Measurements from ENCODE around the gene MBNL2. TPM values are rescaled to one million over a fixed set of nuclear protein-coding genes. Genes with fewer than 3 reads are reported as not detected.

Gene MBNL2
- total RNA-seq, 4 donors from 2014 or later = 92.8 to 132 (median 101) TPM

- no peak for DNase-seq (ENCODE audit: extremely low spot score)
- no peaks in the 10 kb centered on the region for H3K9me3 ChIP-seq
- peak in 1 of 2 donors; percentile 9 for TF ChIP-seq POLR2AphosphoS5 (IDR thresholded peaks at IDR 0.05)
- TF ChIP-seq, protein P1, sequence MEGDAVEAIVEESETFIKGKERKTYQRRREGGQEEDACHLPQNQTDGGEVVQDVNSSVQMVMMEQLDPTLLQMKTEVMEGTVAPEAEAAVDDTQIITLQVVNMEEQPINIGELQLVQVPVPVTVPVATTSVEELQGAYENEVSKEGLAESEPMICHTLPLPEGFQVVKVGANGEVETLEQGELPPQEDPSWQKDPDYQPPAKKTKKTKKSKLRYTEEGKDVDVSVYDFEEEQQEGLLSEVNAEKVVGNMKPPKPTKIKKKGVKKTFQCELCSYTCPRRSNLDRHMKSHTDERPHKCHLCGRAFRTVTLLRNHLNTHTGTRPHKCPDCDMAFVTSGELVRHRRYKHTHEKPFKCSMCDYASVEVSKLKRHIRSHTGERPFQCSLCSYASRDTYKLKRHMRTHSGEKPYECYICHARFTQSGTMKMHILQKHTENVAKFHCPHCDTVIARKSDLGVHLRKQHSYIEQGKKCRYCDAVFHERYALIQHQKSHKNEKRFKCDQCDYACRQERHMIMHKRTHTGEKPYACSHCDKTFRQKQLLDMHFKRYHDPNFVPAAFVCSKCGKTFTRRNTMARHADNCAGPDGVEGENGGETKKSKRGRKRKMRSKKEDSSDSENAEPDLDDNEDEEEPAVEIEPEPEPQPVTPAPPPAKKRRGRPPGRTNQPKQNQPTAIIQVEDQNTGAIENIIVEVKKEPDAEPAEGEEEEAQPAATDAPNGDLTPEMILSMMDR (IDR thresholded peaks at IDR 0.05) = no peak
- H3K4me1 ChIP-seq = peaks cover 0 to 13% (median 6%) of the 10 kb centered on the region in 4 donors
- H3K4me3 ChIP-seq = no peak overlapping the region
- intact Hi-C loops (cut with DNase I) = no loop called here
- no peaks in the 10 kb centered on the region for H3K27me3 ChIP-seq
- H3K36me3 ChIP-seq = peaks cover 0 to 21% (median 6%) of the 10 kb centered on the region in 4 donors
- H3K27ac ChIP-seq (replicated peaks in 1 of 4) = no peak overlapping the region
Observed at GRCh38 chr13:97394542-97394941, 172.4 kb downstream of the MBNL2 start.

DNA sequence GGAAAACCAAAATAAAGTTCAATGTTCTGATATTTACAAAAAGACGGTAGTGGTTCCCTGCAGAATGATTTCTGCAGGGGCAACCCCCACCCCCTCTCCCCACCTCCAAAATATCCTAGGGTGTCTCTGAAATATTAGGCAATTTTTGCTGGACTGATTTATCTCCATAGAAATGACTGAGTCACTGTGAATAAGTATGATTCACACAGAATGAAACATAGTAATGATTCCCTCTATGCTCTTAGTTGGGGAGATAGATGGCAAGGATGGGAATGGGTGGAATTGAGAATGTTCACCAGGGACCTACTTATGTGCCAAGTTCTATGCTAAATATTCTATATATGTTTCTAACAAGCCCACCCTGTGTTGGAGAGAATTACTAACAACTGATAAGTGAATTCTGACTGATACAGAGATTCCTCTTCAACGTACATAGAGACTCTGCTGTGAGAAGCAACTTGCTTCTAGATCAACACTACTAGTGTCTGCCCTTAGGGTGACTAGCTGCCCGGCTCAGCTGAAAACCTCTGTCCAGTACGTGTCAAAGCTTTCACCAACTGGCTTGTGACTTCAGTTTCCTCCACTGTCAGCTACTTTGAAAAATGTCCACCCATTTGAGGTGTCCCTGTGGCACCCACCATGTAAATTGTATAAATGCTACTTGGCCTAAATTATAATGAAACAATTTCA, 173.5 kb downstream of the MBNL2 start:
- Histone ChIP-seq H3K4me3 (no peak overlapping the region), H3K36me3 (peaks cover 0 to 21% (median 6%) of the 10 kb centered on the region in 4 donors), H3K27me3 (no peaks in the 10 kb centered on the region), H3K27ac (replicated peaks in 1 of 4) (no peak overlapping the region), H3K9me3 (no peaks in the 10 kb centered on the region), H3K4me1 (peaks cover 0 to 13% (median 6%) of the 10 kb centered on the region in 4 donors)
- intact Hi-C loops (cut with DNase I) = no loop called here
- TF ChIP-seq, protein P1 (IDR thresholded peaks at IDR 0.05) = no peak
- TF ChIP-seq EP300 (IDR thresholded peaks at IDR 0.05) = no peak
- TF ChIP-seq POLR2AphosphoS5 (IDR thresholded peaks at IDR 0.05) = no peak
- TF ChIP-seq POLR2A (IDR thresholded peaks at IDR 0.05; ENCODE audit: low read depth) = no peak
- DNase-seq (ENCODE audit: extremely low spot score) = no peak
- 78% methylated on average over 4 of the region's 4 CpGs for WGBS

DNA sequence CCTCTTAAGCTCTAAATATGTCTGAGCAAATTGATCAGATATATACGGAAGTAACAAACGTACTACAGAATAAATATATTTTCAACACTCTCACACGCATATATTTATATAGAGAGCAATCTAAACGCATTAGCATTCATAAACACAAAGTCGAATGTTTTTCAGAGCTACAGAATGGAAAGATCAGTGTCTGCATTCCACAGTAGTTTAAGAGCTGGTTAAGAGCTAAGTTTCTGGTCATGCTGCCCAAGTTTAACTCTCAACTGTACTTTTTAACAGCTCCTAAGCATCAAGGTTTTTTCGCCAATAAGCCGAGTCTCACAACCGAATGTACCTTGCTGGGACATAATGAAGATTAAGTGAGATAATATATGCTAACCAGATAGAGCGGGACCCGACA, 175.1 kb downstream of the MBNL2 start:
- 61% methylated on average over 10 of the region's 10 CpGs for WGBS
- H3K27ac ChIP-seq (replicated peaks in 1 of 4) = no peak overlapping the region

DNA sequence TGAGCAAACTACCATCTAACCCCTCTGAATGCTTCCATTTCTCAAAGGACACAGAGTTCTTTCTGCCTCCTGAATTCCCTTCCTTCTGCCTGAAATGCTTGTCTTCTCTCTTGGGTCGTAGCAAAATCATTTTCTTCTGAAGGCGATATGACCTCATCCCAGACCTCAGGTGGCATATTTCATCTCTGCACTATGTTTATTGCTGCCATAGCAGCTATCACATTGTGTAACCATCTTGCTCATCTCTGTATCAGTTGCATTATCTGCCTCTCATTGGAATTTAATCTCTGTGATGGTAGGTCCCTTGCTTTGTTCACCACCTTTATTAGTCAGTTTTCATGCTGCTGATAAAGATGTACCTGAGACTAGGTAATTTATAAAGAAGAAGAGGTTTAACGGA, 179.3 kb downstream of the MBNL2 start:
- H3K36me3 ChIP-seq = no peaks in the 10 kb centered on the region
- peaks cover 0 to 12% (median 3%) of the 10 kb centered on the region in 4 donors for H3K4me1 ChIP-seq
- H3K27me3 ChIP-seq = no peaks in the 10 kb centered on the region
- DNase-seq (ENCODE audit: extremely low spot score) = no peak
- H3K9me3 ChIP-seq = no peaks in the 10 kb centered on the region
- intact Hi-C loops (cut with DNase I) = no loop called here
- WGBS = 84% methylated on average over 3 of the region's 3 CpGs
- TF ChIP-seq POLR2AphosphoS5 (IDR thresholded peaks at IDR 0.05) = no peak
- no peak for TF ChIP-seq EP300 (IDR thresholded peaks at IDR 0.05)
- TF ChIP-seq, protein P1 (IDR thresholded peaks at IDR 0.05) = no peak
- no peak for TF ChIP-seq POLR2A (IDR thresholded peaks at IDR 0.05; ENCODE audit: low read depth)
- no peak overlapping the region for H3K27ac ChIP-seq (replicated peaks in 1 of 4)
- no peak overlapping the region for H3K4me3 ChIP-seq

More for the DNA sequence above, 175.1 kb downstream of the MBNL2 start:
- TF ChIP-seq POLR2A (IDR thresholded peaks at IDR 0.05; ENCODE audit: low read depth) = no peak
- TF ChIP-seq POLR2AphosphoS5 (IDR thresholded peaks at IDR 0.05) = no peak
- TF ChIP-seq, protein P1 (IDR thresholded peaks at IDR 0.05) = no peak
- TF ChIP-seq EP300 (IDR thresholded peaks at IDR 0.05) = no peak
- Histone ChIP-seq H3K36me3 (peaks cover 0 to 13% (median 2%) of the 10 kb centered on the region in 4 donors), H3K4me3 (no peak overlapping the region), H3K4me1 (peaks cover 0 to 12% (median 5%) of the 10 kb centered on the region in 4 donors), H3K9me3 (no peaks in the 10 kb centered on the region), H3K27me3 (no peaks in the 10 kb centered on the region)
- intact Hi-C loops (cut with DNase I) = no loop called here
- DNase-seq (ENCODE audit: extremely low spot score) = no peak
